Body of pancreas (tissue), 4 donors: ENCODE data around the gene SAA2.

Experiments used
- POLR2A ChIP-seq, 3 donors: fragments of 450-650 bp; IDR thresholded peaks; one replicate each; pipeline ENCODE4 v1.6.1; 2016; ENCODE audit warnings: antibody characterized with exemption in 3 of 3, mild to moderate bottlenecking in 2 of 3
- TF ChIP-seq, protein P1 (sequence below), 7 experiments: fragments of 450-650 bp in 4 of 7; fragments of 200-600 bp in 3 of 7; sonication (generic) in 3 of 7; IDR thresholded peaks; one replicate each; pipeline ENCODE4 v1.5.1; 2016 to 2019; ENCODE audit warnings: antibody characterized with exemption in 7 of 7

DNA sequence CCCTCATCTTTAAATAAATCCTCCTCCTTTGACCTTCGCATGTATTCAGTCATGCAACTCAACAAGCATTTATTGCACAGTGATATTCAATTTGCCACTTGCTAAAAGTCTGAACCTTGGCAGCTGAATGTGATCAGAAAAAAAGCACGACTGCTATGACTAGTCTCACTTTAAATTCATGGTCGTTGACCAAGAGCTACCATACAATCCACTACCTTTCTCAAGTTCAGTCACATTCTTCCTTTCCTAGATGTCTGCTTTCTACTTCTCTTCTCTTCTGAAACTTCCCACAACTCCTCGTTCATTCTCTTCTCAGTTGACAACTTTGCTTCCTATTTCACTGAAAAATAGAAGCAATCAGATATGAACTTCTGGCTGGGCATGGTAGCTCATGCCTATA is 15.6 kb upstream of the SAA2 start:
- no peak for TF ChIP-seq POLR2A (IDR thresholded peaks at IDR 0.05)
- TF ChIP-seq, protein P1, sequence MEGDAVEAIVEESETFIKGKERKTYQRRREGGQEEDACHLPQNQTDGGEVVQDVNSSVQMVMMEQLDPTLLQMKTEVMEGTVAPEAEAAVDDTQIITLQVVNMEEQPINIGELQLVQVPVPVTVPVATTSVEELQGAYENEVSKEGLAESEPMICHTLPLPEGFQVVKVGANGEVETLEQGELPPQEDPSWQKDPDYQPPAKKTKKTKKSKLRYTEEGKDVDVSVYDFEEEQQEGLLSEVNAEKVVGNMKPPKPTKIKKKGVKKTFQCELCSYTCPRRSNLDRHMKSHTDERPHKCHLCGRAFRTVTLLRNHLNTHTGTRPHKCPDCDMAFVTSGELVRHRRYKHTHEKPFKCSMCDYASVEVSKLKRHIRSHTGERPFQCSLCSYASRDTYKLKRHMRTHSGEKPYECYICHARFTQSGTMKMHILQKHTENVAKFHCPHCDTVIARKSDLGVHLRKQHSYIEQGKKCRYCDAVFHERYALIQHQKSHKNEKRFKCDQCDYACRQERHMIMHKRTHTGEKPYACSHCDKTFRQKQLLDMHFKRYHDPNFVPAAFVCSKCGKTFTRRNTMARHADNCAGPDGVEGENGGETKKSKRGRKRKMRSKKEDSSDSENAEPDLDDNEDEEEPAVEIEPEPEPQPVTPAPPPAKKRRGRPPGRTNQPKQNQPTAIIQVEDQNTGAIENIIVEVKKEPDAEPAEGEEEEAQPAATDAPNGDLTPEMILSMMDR (IDR thresholded peaks at IDR 0.05) = no peak
